Adrenal gland (tissue), 5 donors: ENCODE results near the gene KRCC1.

Source experiments
- POLR2A ChIP-seq, 2 donors: fragments of 450-650 bp; IDR thresholded peaks; one replicate each; pipeline ENCODE4 v1.6.1; 2017; ENCODE audit warnings: antibody characterized with exemption in 2 of 2, mild to moderate bottlenecking in 2 of 2, moderate library complexity in 1 of 2
- TF ChIP-seq, protein P1 (sequence below), 6 experiments: fragments of 450-650 bp in 4 of 6; fragments of 200-600 bp in 2 of 6; sonication (generic) in 1 of 6; IDR thresholded peaks; 1 replicate in 5 of 6; 2 replicates in 1 of 6; pipeline versions ENCODE4 v1.5.1 to v1.8.0; 2016 to 2021; ENCODE audit warnings: antibody characterized with exemption in 6 of 6, mild to moderate bottlenecking in 2 of 6, moderate library complexity in 1 of 6
- donor health status: DM: no; HTN: no; CAD: no.

DNA sequence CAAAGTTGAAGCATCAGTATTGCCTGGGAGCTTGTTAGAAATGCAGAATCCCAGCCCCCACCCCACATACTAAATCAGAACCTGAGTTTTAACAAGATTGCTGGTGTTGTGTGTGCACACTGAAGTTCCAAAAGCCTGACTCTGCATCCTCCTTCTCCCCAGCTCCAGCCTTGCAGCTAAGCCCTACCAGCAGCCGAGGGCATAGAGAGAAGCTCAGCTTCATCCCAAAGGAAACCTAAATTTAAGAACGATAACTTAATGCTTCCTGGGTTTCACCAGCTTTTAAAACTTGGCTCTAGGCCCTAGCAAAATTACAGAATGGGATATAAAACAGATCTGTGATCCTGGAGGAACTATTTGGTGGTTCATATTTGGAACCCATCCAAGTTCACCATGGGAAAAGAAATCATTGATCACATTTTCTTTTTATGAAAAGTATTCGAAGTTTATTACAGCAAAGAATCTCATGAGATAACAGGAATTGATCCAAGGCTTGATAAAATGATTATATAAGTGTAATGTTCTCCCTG, 23.1 kb upstream of the KRCC1 start:
- TF ChIP-seq, protein P1, sequence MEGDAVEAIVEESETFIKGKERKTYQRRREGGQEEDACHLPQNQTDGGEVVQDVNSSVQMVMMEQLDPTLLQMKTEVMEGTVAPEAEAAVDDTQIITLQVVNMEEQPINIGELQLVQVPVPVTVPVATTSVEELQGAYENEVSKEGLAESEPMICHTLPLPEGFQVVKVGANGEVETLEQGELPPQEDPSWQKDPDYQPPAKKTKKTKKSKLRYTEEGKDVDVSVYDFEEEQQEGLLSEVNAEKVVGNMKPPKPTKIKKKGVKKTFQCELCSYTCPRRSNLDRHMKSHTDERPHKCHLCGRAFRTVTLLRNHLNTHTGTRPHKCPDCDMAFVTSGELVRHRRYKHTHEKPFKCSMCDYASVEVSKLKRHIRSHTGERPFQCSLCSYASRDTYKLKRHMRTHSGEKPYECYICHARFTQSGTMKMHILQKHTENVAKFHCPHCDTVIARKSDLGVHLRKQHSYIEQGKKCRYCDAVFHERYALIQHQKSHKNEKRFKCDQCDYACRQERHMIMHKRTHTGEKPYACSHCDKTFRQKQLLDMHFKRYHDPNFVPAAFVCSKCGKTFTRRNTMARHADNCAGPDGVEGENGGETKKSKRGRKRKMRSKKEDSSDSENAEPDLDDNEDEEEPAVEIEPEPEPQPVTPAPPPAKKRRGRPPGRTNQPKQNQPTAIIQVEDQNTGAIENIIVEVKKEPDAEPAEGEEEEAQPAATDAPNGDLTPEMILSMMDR (IDR thresholded peaks at IDR 0.05): no peak
- no peak for TF ChIP-seq POLR2A (IDR thresholded peaks at IDR 0.05)
